H1 (cell line): Measurements from ENCODE around the gene REXO5. TPM values are rescaled to one million over a fixed set of nuclear protein-coding genes. Genes with fewer than 3 reads are reported as not detected.

Experiments
- CTCF ChIA-PET: fragments of 300-600 bp; sonication (Branson Sonifier 250); formaldehyde crosslinking; loops from one replicate; lab custom pipeline; 2021; ENCODE audit not compliant: partially characterized antibody; lab: Charles Lee
- POLR2A ChIA-PET: fragments of 300-600 bp; sonication (Branson Sonifier 250); formaldehyde crosslinking; loops from one replicate; lab custom pipeline; 2021; ENCODE audit warnings: inconsistent platforms; ENCODE audit not compliant: partially characterized antibody; lab: Charles Lee
- DNase-seq, 2 experiments: peaks; one replicate each; pipeline versions ENCODE4 v3.0.0 to v3.0.0-alpha.2; 2010 to 2022; ENCODE audit warnings: low spot score in 2 of 2, low read depth in 1 of 2, mixed read lengths in 1 of 2
- FAIRE-seq: peaks from 2 replicates; lab custom pipeline; 2011; peaks lifted over from hg19 to GRCh38; lab: Jason Lieb, UNC
- H2AFZ ChIP-seq: 2 replicates; pipeline ENCODE4 v1.8.1; 2012; ENCODE audit warnings: low read length, inconsistent platforms
- H2AK5ac ChIP-seq: 2 replicates; pipeline ENCODE4 v1.6.1; 2013; ENCODE audit warnings: low read depth, low read length
- H2BK120ac ChIP-seq: replicated peaks from 2 replicates; pipeline ENCODE3; 2013; ENCODE audit warnings: low read depth, low read length, inconsistent platforms
- H2BK12ac ChIP-seq: 2 replicates; pipeline ENCODE4 v1.6.1; 2013; ENCODE audit warnings: low read depth, low read length
- H2BK15ac ChIP-seq: 2 replicates; pipeline ENCODE4 v1.6.1; 2013; ENCODE audit warnings: low read length
- H2BK20ac ChIP-seq: 2 replicates; pipeline ENCODE4 v1.6.1; 2013; ENCODE audit warnings: low read length
- H2BK5ac ChIP-seq: 2 replicates; pipeline ENCODE4 v1.6.1; 2013; ENCODE audit warnings: low read depth, low read length
- H3K14ac ChIP-seq: 2 replicates; pipeline ENCODE4 v1.6.1; 2013; ENCODE audit warnings: inconsistent platforms; ENCODE audit not compliant: insufficient read length
- H3K18ac ChIP-seq: 2 replicates; pipeline ENCODE4 v1.6.1; 2013; ENCODE audit warnings: low read length; ENCODE audit errors: extremely low read depth
- H3K23ac ChIP-seq: 2 replicates; pipeline ENCODE4 v1.6.1; 2013; ENCODE audit warnings: inconsistent platforms; ENCODE audit not compliant: insufficient read length
- H3K23me2 ChIP-seq: 2 replicates; pipeline ENCODE4 v1.6.1; 2013; ENCODE audit warnings: low read depth, low read length
- H3K27ac ChIP-seq: 2 replicates; pipeline ENCODE4 v1.6.1; 2011; ENCODE audit warnings: low read depth, low read length, inconsistent platforms
- H3K27me3 ChIP-seq, 4 experiments: replicated peaks in 1 of 4; 1 replicate in 1 of 4; 2 replicates in 3 of 4; pipeline versions ENCODE4 v1.6.1 to v1.8.1; 2011 to 2013; ENCODE audit warnings: low read length in 3 of 4, mild to moderate bottlenecking in 3 of 4, inconsistent platforms in 2 of 4, mixed read lengths in 2 of 4, moderate library complexity in 1 of 4; ENCODE audit not compliant: control insufficient read depth in 3 of 4, insufficient read depth in 3 of 4; ENCODE audit errors: extremely low read depth in 1 of 4
- H3K36me3 ChIP-seq, 4 experiments: 2 replicates each; pipeline versions ENCODE4 v1.6.1 to v1.8.1; 2011 to 2013; ENCODE audit warnings: mild to moderate bottlenecking in 4 of 4, low read length in 3 of 4, moderate library complexity in 2 of 4, control low read depth in 1 of 4, inconsistent platforms in 1 of 4; ENCODE audit not compliant: insufficient read depth in 4 of 4, control insufficient read depth in 2 of 4
- H3K4ac ChIP-seq: replicated peaks from 2 replicates; pipeline ENCODE3; 2013; ENCODE audit warnings: low read length, low read depth, mixed read lengths, inconsistent platforms; ENCODE audit not compliant: insufficient read length
- H3K4me1 ChIP-seq, 4 experiments: replicated peaks in 1 of 4; 1 replicate in 1 of 4; 2 replicates in 3 of 4; pipeline versions ENCODE4 v1.6.1 to v1.8.1; 2011 to 2013; ENCODE audit warnings: low read length in 3 of 4, inconsistent platforms in 2 of 4, mixed read lengths in 1 of 4; ENCODE audit not compliant: insufficient read depth in 4 of 4, control insufficient read depth in 3 of 4
- H3K4me2 ChIP-seq, 2 experiments: 2 replicates each; pipeline versions ENCODE4 v1.6.1 to v1.8.1; 2011 to 2013; ENCODE audit warnings: low read depth in 2 of 2, low read length in 2 of 2, control low read depth in 1 of 2, inconsistent platforms in 1 of 2, mild to moderate bottlenecking in 1 of 2; ENCODE audit not compliant: insufficient read depth in 1 of 2
- H3K4me3 ChIP-seq, 4 experiments: fragments of 200-600, 300-600 bp in 1 of 4; sonication (generic), shearing (Covaris generic), sonication (Bioruptor Twin) in 1 of 4; 2 replicates each; pipeline versions ENCODE4 v1.5.1 to v1.8.1; 2011 to 2016; ENCODE audit warnings: low read length in 4 of 4, low read depth in 3 of 4, control low read depth in 2 of 4, inconsistent platforms in 2 of 4, mild to moderate bottlenecking in 2 of 4, mixed read lengths in 1 of 4, moderate library complexity in 1 of 4; ENCODE audit not compliant: insufficient read depth in 2 of 4; ENCODE audit errors: extremely low read depth in 1 of 4
- H3K56ac ChIP-seq: replicated peaks from 2 replicates; pipeline ENCODE3; 2013; ENCODE audit warnings: low read depth, mild to moderate bottlenecking, mixed read lengths, low read length, inconsistent platforms; ENCODE audit not compliant: insufficient read length
- H3K79me1 ChIP-seq: 2 replicates; pipeline ENCODE4 v1.6.1; 2013; ENCODE audit warnings: low read depth, low read length, control low read depth
- H3K79me2 ChIP-seq, 2 experiments: 2 replicates each; pipeline versions ENCODE4 v1.6.1 to v1.8.1; 2012 to 2013; ENCODE audit warnings: low read length in 2 of 2, mild to moderate bottlenecking in 2 of 2, inconsistent platforms in 1 of 2; ENCODE audit not compliant: insufficient read depth in 2 of 2, control insufficient read depth in 1 of 2
- H3K9ac ChIP-seq, 4 experiments: replicated peaks in 1 of 4; 1 replicate in 1 of 4; 2 replicates in 3 of 4; pipeline versions ENCODE4 v1.6.1 to v1.8.1; 2011 to 2013; ENCODE audit warnings: low read depth in 3 of 4, low read length in 3 of 4, control low read depth in 2 of 4, mild to moderate bottlenecking in 2 of 4, moderate library complexity in 2 of 4, inconsistent platforms in 1 of 4; ENCODE audit errors: extremely low read depth in 1 of 4
- H3K9me3 ChIP-seq, 2 experiments: 2 replicates each; pipeline versions ENCODE4 v1.6.1 to v1.8.1; 2012 to 2013; ENCODE audit warnings: mild to moderate bottlenecking in 2 of 2, moderate library complexity in 2 of 2, control low read depth in 1 of 2, inconsistent platforms in 1 of 2, low read depth in 1 of 2, low read length in 1 of 2, mixed read lengths in 1 of 2; ENCODE audit not compliant: insufficient read depth in 2 of 2
- H4K20me1 ChIP-seq, 2 experiments: replicated peaks in 1 of 2; 2 replicates each; pipeline versions ENCODE3 to v1.8.1; 2011 to 2013; ENCODE audit warnings: inconsistent platforms in 2 of 2, low read length in 2 of 2, mild to moderate bottlenecking in 1 of 2; ENCODE audit not compliant: insufficient read depth in 2 of 2, control insufficient read depth in 1 of 2
- H4K5ac ChIP-seq: 2 replicates; pipeline ENCODE4 v1.6.1; 2013; ENCODE audit warnings: low read length, low read depth, mixed read lengths, inconsistent platforms; ENCODE audit not compliant: insufficient read length
- H4K8ac ChIP-seq: 2 replicates; pipeline ENCODE4 v1.8.0; 2013; ENCODE audit warnings: mild to moderate bottlenecking, moderate library complexity, low read length, inconsistent platforms; ENCODE audit not compliant: insufficient read depth; ENCODE audit errors: extremely low read depth
- H4K91ac ChIP-seq: replicated peaks from 2 replicates; pipeline ENCODE3; 2013; ENCODE audit warnings: low read length, mixed read lengths, inconsistent platforms; ENCODE audit not compliant: insufficient read length
- BACH1 ChIP-seq: IDR thresholded peaks from 2 replicates; pipeline ENCODE4 v1.6.1; 2012; ENCODE audit warnings: low read length, improper control_type of control experiment
- CHD1 ChIP-seq: IDR thresholded peaks from 2 replicates; pipeline ENCODE4 v1.6.1; 2012; ENCODE audit warnings: low read depth, low read length, improper control_type of control experiment
- CHD2 ChIP-seq: IDR thresholded peaks from 2 replicates; pipeline ENCODE4 v1.6.1; 2012; ENCODE audit warnings: low read length, improper control_type of control experiment
- CREB1 ChIP-seq: IDR thresholded peaks from 2 replicates; pipeline ENCODE4 v1.6.1; 2012; ENCODE audit warnings: inconsistent platforms
- CTBP2 ChIP-seq: IDR thresholded peaks from 2 replicates; pipeline ENCODE4 v1.7.0; 2011; ENCODE audit warnings: borderline replicate concordance, mild to moderate bottlenecking, moderate library complexity, mixed read lengths, low read length; ENCODE audit not compliant: insufficient read depth, insufficient read length
- JUN ChIP-seq: IDR thresholded peaks from 2 replicates; pipeline ENCODE4 v1.6.1; 2011; ENCODE audit warnings: low read depth, mild to moderate bottlenecking, improper control_type of control experiment, low read length
- JUND ChIP-seq: IDR thresholded peaks from 2 replicates; pipeline ENCODE4 v1.6.1; 2011; ENCODE audit warnings: mild to moderate bottlenecking, improper control_type of control experiment, low read length
- PHF8 ChIP-seq: fragments of 200-600 bp; sonication (generic); conservative IDR thresholded peaks from 2 replicates; pipeline ENCODE4 v1.7.1; 2012; ENCODE audit warnings: low read depth, mild to moderate bottlenecking, inconsistent platforms, low read length, moderate library complexity
- RBBP5 ChIP-seq: IDR thresholded peaks from 2 replicates; pipeline ENCODE4 v1.7.1; 2012; ENCODE audit warnings: low read depth, mild to moderate bottlenecking, inconsistent platforms, low read length, moderate library complexity, borderline replicate concordance
- SIX5 ChIP-seq: IDR thresholded peaks from 2 replicates; pipeline ENCODE4 v1.6.1; 2011; ENCODE audit warnings: mild to moderate bottlenecking, low read depth, low read length
- SP2 ChIP-seq: IDR thresholded peaks from 2 replicates; pipeline ENCODE4 v1.6.1; 2012; ENCODE audit warnings: mild to moderate bottlenecking, low read length, inconsistent platforms
- WGBS, 2 experiments: shearing (Covaris generic) in 1 of 2; methylation state at CpG; one replicate each; pipeline versions ENCODE4 v1.1.6 to v1.1.7; 2013 to 2015; ENCODE audit warnings: low lambda C conversion rate in 2 of 2, mixed read lengths in 2 of 2, inconsistent platforms in 1 of 2, low coverage in 1 of 2, missing lambda C conversion rate in 1 of 2; ENCODE audit not compliant: insufficient replicate concordance in 2 of 2, insufficient coverage in 1 of 2, insufficient read length in 1 of 2; ENCODE audit errors: extremely low coverage in 1 of 2, missing lambda C conversion rate in 1 of 2; 5-methylcytosine and 5-hydroxymethylcytosine counted together
- polyA plus RNA-seq, 7 experiments: library from polyadenylated mRNA; depleted of rRNA in 3 of 7; stranded (reverse) in 5 of 7; unstranded in 2 of 7; fragments of >200 nt in 5 of 7; fragments of 200-250 nt in 2 of 7; gene quantifications; 1 replicate in 5 of 7; 2 replicates in 1 of 7; 4 replicates in 1 of 7; pipeline versions ENCODE4 v1.2.1 to v1.2.3, GENCODE V29; 2011 to 2013; ENCODE audit warnings: missing spikeins in 2 of 7, mixed read lengths in 2 of 7
- total RNA-seq: library from RNA; stranded (reverse); fragmentation: NEBNext Ultra II Directional; extraction: Animal tissue kit (Norgen Biotek cat#: 25700); gene quantifications from 2 replicates; pipeline ENCODE4 v1.2.1, GENCODE V29; 2021
- TF ChIP-seq, protein P1 (sequence below): IDR thresholded peaks from 2 replicates; pipeline ENCODE4 v1.6.1; 2011; ENCODE audit warnings: low read depth, mild to moderate bottlenecking, low read length; ENCODE audit not compliant: insufficient read depth
- TF ChIP-seq, protein P2 (sequence below): IDR thresholded peaks from 2 replicates; pipeline ENCODE4 v1.6.1; 2012; ENCODE audit warnings: inconsistent platforms
- TF ChIP-seq, protein P3 (sequence below): IDR thresholded peaks from 2 replicates; pipeline ENCODE4 v1.6.1; 2011; ENCODE audit warnings: low read length, improper control_type of control experiment

Gene REXO5
- total and polyA plus RNA-seq, 2 of the 8 experiments (the other 6 are each of a cell fraction or from before 2014, with no cell fraction given): 2.4 to 8.9 TPM

DNA sequence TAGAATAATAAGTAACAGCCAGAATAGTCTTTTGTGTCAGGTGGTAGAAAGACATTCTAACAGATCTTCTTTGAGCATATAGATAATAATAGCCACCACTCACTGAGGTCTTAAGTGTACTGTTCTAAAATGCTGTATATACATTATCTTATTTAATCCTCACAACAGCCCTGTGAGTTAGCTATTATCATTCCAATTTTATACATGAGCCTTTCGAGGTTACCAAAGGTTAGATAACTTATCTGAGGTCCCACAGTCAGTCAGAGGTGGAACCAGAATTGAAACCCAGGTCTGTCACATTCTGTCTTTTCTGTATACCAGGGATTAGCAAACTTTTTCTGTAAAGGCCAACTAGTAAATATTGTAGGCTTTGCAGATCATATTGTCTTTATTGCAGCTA is 23.2 kb downstream of the REXO5 start:
- Histone ChIP-seq H3K9me3 (no peaks in the 10 kb centered on the region), H3K27me3 (no peaks in the 10 kb centered on the region), H3K79me2 (no peaks in the 10 kb centered on the region), H3K4me1 (no peaks in the 10 kb centered on the region), H3K9ac (no peak overlapping the region), H2BK15ac (no peak overlapping the region), H3K4me3 (no peak overlapping the region), H2AFZ (no peak overlapping the region), H2BK20ac (no peak overlapping the region), H2BK5ac (no peak overlapping the region), H3K27ac (no peak overlapping the region), H3K4me2 (no peak overlapping the region), H3K4ac (no peak overlapping the region), H4K8ac (no peak overlapping the region), H3K23me2 (no peaks in the 10 kb centered on the region), H3K18ac (no peak overlapping the region), H4K20me1 (no peaks in the 10 kb centered on the region), H3K36me3 (peaks cover 0 to 18% (median 0%) of the 10 kb centered on the region in 4 experiments; a peak in 4 of 8 replicates), H2BK12ac (no peak overlapping the region), H2AK5ac (no peak overlapping the region), H4K5ac (no peak overlapping the region), H3K56ac (no peak overlapping the region), H3K79me1 (no peaks in the 10 kb centered on the region), H2BK120ac (no peak overlapping the region), H4K91ac (no peak overlapping the region), H3K23ac (no peak overlapping the region), H3K14ac (no peak overlapping the region)
- ChIA-PET CTCF (interaction anchor here (1.2 kb wide), 1 partner anchor 17 kb away, joined by 3 read pairs; no protein-coding TSS in a partner anchor), POLR2A (no interaction called here)
- WGBS, 2 experiments: 94% methylated on average over 1 of the region's 1 CpG; no CpG with 5 or more reads in 1 of the 2 experiments
- no peak for DNase-seq
- FAIRE-seq: no peak
- TF ChIP-seq, protein P1, sequence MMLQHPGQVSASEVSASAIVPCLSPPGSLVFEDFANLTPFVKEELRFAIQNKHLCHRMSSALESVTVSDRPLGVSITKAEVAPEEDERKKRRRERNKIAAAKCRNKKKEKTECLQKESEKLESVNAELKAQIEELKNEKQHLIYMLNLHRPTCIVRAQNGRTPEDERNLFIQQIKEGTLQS: no peak
- TF ChIP-seq JUND (no peak), CHD2 (no peak), BACH1 (no peak), CTBP2 (no peak), PHF8 (no peak), CREB1 (no peak), JUN (no peak), SIX5 (no peak), SP2 (no peak), CHD1 (no peak), RBBP5 (no peak)
- TF ChIP-seq, protein P2, sequence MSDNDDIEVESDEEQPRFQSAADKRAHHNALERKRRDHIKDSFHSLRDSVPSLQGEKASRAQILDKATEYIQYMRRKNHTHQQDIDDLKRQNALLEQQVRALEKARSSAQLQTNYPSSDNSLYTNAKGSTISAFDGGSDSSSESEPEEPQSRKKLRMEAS: no peak
- TF ChIP-seq, protein P3, sequence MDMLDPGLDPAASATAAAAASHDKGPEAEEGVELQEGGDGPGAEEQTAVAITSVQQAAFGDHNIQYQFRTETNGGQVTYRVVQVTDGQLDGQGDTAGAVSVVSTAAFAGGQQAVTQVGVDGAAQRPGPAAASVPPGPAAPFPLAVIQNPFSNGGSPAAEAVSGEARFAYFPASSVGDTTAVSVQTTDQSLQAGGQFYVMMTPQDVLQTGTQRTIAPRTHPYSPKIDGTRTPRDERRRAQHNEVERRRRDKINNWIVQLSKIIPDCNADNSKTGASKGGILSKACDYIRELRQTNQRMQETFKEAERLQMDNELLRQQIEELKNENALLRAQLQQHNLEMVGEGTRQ: no peak
